Stimulated activated CD4-positive, alpha-beta T cell treated with anti-CD3 and anti-CD28 coated beads, Interleukin-4, amount 100 ng/mL, for 48 hours (primary cell): ENCODE results near the gene LRRFIP1.
A peak's percentile ranks its signal among the peaks of the same experiment; 100 is the strongest.
"Not testable (repeated sequence)": the region's sequence is repeated elsewhere in the genome, so short reads cannot be mapped to it uniquely, and the experiment has no call there.

Experiments used
- DNase-seq, 2 donors: peaks; one replicate each; pipeline ENCODE4 v3.0.0-alpha.2; 2020; ENCODE audit warnings: low read depth in 2 of 2

Gene LRRFIP1

GRCh38 chr2:237627441-237628246, at the start of gene LRRFIP1:
Gene LRRFIP1, plus strand, starts transcription at chr2:237627587. Its CDS starts 58 bp downstream, at chr2:237627645.
- DNase-seq = no peak

GRCh38 chr2:237577956-237578870, 49.2 kb upstream of the LRRFIP1 start:
- DNase-seq = no peak

GRCh38 chr2:237581326-237581725, 46.1 kb upstream of the LRRFIP1 start:
- no peak for DNase-seq

- DNase-seq = peak in 1 of 2 donors; percentile 23
These were observed 45.3 kb upstream of the LRRFIP1 start for GRCh38 chr2:237581751-237582746.

- no peak for DNase-seq
These were observed 43.7 kb upstream of the LRRFIP1 start for GRCh38 chr2:237583385-237584295.

- DNase-seq = no peak
These were observed 41.7 kb upstream of the LRRFIP1 start for GRCh38 chr2:237585590-237586221.

- DNase-seq = no peak
These were observed 39.2 kb upstream of the LRRFIP1 start for GRCh38 chr2:237588044-237588696.

- DNase-seq = no peak
These were observed 36.9 kb upstream of the LRRFIP1 start, which contains the start of gene RAB17 for GRCh38 chr2:237590272-237591140. Gene RAB17, minus strand, starts transcription at chr2:237590734. Its CDS starts 4,580 bp downstream, at chr2:237586154.

- DNase-seq = no peak
These were observed 36.1 kb upstream of the LRRFIP1 start for GRCh38 chr2:237591141-237591881.

- no peak for DNase-seq
These were observed 34.9 kb upstream of the LRRFIP1 start for GRCh38 chr2:237592425-237592980.

- DNase-seq = no peak
These were observed 34.4 kb upstream of the LRRFIP1 start for GRCh38 chr2:237593036-237593435.

- no peak for DNase-seq
These were observed 33.6 kb upstream of the LRRFIP1 start for GRCh38 chr2:237593596-237594320.

GRCh38 chr2:237594514-237594871, 32.9 kb upstream of the LRRFIP1 start:
- no peak for DNase-seq

GRCh38 chr2:237595829-237596519, 31.4 kb upstream of the LRRFIP1 start:
- DNase-seq = not testable (repeated sequence)

GRCh38 chr2:237596520-237597195, 30.7 kb upstream of the LRRFIP1 start:
- DNase-seq = no peak
